MV-4-11 (cell line): Measurements from ENCODE around the gene NNAT.

Experiments
- DNase-seq: peaks from one replicate; lab custom pipeline; 2025; lab: John Stamatoyannopoulos, UW

NNAT gene

GRCh38 chr20:37567671-37568588, 46.9 kb downstream of the NNAT start:
- peak; percentile 43 for DNase-seq

GRCh38 chr20:37570419-37570818, 49.4 kb downstream of the NNAT start:
- no peak for DNase-seq

GRCh38 chr20:37571033-37571432, 50.0 kb downstream of the NNAT start:
- no peak for DNase-seq
